ENCODE results near the gene ALB.

Gene ALB

DNA sequence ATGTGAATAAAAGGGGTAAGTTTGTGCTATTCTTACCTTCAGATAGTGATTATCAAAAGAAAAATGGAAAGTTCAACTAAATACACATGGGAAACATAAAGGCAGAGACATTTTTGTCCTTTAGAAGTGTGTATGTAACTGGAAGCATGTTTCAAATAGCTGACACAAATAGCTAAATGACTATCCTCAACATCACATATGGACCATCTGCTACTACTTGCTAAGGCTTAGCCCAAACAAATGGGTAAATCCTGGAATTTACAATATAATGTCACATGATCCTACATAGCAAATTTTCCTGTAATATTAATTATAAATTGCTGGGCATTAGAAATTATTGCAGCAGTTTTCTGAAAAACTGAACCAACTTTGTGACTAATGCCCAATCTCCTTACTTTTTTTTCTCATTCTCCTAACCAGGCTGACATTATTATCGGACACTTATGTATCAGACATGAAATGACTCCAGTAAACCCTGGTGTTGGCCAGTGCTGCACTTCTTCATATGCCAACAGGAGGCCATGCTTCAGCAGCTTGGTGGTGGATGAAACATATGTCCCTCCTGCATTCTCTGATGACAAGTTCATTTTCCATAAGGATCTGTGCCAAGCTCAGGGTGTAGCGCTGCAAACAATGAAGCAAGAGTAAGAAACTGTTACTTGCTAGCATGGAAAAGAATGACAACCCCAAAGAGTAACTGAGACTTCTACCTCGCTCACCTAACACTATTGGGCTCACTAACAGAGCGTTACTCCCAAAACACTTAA lies 48.1 kb downstream of the ALB start:
- DNase-seq (ENCODE audit: low spot score), result no peak

DNA sequence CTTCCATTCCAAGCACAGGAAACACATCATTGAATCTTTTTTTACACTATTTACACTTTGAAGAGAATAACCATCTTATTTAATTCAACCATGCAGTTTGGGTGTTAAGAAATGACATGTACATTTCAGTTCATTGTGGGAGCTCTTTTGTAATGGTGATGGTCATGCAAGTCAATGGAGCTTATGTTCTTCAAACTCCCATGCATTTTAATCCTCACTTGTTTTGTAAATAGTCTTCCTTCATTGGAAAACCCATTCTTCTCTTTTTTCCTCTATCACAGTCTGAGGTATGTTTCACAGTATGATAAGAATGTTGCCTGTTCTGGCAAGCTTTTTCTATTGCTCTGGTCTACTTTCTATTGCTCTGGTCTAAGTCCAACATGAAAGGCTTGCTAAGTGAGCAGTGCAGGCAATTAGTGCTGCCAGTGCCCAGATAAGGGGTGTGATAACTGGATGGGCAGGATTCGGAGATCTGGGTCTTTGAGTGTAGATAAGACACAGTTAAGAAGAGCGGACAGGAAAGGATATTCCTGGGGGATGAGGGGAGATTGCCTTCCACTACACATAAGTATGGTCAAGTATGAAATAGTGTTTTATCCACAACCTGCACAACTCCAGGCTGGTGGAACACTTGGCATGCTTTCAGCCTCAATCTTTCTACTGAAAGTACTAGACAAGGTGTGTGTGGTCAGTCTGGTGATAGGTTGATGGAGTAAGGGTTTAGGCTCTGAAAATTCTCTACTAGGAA lies 49.0 kb downstream of the ALB start:
- no peak for DNase-seq (ENCODE audit: low spot score)

GRCh38 chr4:73453701-73454005 lies 49.6 kb downstream of the ALB start:
- DNase-seq (ENCODE audit: low spot score), result no peak

DNA sequence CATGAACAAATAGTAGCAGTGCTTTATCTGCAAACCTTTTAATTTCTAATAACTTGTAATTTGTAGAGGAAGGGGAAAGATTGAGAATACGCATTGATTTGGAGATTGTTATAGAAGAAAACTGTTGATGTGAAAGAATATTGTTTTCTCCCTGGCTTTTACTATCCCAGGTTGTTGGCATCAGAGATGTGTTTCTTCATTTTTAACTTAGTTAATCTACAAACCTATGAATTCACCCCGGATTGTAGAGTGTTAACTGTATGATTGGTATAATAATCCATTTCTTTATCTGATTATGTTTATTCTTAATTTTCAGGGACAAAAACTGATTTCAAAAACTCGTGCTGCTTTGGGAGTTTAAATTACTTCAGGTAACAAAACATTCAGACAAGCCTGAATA lies 50.8 kb downstream of the ALB start:
- no peak for DNase-seq (ENCODE audit: low spot score)

- no peak for DNase-seq (ENCODE audit: low spot score)
These were observed 52.3 kb downstream of the ALB start for GRCh38 chr4:73456177-73457022.

DNA sequence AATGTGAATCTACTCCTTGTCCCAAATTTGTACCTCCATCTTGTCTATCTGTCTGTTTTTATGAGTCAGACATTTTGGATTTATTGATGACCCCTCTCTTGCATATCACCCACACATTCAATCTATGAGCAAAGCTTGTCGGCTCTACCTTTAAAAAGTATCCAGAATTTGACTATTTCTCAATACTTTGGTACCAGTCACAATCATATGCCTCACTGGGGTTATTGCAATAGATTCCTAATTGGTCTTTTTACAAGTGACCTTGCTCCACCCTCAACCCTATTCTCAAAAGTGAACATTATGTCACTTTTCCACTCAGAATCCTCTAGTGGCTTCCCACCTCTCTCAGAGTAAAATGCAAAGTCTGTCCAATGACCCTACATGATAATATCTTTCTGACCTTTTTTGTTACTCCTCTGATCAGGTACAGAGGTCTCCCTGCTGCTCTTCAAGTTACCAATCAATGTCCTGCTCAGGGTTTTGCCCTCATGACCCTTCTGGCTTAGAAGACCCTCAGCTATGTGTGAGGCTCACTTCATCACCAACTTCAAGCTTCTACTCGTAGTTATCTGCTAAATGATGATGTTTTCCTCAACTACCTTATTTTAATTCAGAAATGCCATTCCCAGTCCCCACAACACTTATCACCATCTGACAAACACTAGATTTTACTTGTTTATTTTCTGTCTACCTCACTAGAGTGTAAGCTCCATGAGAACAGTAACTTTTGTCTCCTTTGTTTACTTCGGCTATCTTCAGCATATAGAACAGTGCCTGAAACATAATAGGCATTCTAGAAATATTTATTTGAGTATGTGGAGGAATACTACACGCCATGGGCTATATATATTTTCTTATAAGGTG lies 54.3 kb downstream of the ALB start:
- no peak for DNase-seq (ENCODE audit: low spot score)

GRCh38 chr4:73459048-73459421 lies 54.9 kb downstream of the ALB start:
- DNase-seq (ENCODE audit: low spot score), result no peak

DNA sequence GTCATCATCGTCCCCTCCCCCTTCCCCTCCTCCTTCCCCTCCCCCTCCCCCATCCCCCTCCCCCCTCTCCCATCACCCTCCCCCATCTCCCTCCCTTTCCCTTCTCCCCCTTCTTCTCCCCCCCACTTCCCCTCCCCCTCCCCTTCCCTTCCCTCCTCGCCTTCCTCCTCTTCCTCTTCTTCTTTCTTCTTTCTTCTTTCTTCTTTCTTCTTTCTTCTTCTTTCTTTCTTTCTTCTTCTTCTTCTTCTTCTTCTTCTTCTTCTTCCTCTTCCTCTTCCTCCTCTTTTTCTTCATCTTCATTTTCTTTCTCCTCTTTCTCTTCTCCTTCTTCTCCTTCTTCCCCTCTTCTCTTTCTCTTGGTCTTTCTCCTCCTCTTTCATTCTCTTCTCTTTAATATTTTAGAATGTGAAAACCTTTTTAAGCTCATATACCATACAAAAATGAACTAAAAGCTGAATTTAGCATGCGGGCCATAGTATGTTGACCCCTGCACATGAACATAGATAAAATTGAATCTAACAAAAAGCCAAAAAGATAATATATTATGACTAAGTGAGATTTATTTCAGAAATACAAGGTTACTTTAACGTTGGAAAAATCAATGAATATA lies 56.9 kb downstream of the ALB start:
- DNase-seq (ENCODE audit: low spot score), result no peak

- no peak for DNase-seq (ENCODE audit: low spot score)
These were observed 64.1 kb downstream of the ALB start for GRCh38 chr4:73468170-73468569.

- no peak for DNase-seq (ENCODE audit: low spot score)
These were observed 66.6 kb downstream of the ALB start for GRCh38 chr4:73470728-73471127.
